Measurements from ENCODE around the gene GPR155. TPM values are rescaled to one million over a fixed set of nuclear protein-coding genes. Genes with fewer than 3 reads are reported as not detected.

GPR155 gene
- total and polyA plus RNA-seq, 9 of the 15 experiments (the other 6 are each of a cell fraction or from before 2014, with no cell fraction given), result 0.04 to 0.40 (median 0.11) TPM; not detected in 1

DNA sequence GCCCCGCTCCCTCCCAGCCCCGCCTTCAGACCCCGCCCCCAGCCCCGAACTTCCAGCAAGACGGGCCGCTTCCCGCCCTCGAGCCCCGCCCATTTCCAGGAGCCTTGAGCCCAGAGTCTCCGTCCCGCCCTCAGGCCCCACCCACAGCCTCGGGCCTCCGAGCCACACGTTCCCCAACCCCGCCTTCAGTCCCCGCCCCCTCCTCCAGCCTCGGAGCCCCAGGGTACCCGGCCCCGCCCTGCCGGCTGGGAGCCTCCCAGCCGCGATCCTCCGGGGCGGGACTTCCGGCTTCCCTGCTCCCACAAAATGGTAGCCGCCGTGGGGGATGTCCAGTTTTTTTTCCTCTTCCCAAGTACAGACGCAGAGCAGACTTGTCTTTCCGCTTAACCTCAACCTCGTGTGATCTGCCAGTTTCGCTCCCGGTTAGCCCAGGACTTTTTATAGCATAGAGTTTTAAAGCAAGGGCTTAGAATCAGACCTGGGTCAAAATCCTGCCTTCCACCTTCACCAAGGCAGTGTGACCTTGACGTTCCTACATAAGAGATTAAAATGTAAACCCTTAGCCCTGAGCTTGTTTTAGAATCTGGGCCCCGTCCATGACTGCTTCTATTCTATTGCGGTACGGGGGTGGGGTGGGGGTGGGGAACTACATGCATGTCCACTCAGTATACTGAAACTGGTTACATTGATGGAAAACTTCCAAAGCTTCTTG is 435 bp upstream of the GPR155 start (continued):
- no peak for TF ChIP-seq PRPF4 (IDR thresholded peaks at IDR 0.05; ENCODE audit: insufficient read depth, low read depth, low read length, poor library complexity, severe bottlenecking)
- TF ChIP-seq GATAD2B (IDR thresholded peaks at IDR 0.05; ENCODE audit: borderline replicate concordance), result no peak
- no peak for TF ChIP-seq CBFA2T3 (IDR thresholded peaks at IDR 0.05)
- 0 out of 2 replicates have a peak, but pooled peaks have one; percentile 37 for TF ChIP-seq CC2D1A (IDR thresholded peaks at IDR 0.05)
- TF ChIP-seq KDM2B (CRISPR knock-in tag; IDR thresholded peaks at IDR 0.05), result no peak
- TF ChIP-seq EP300 (IDR thresholded peaks at IDR 0.05; ENCODE audit: low read length), result no peak
- no peak for TF ChIP-seq CBFB (CRISPR knock-in tag; IDR thresholded peaks at IDR 0.05)
- TF ChIP-seq TBL1XR1 (IDR thresholded peaks at IDR 0.05; ENCODE audit: low read length in 2 of 2), result no peak
- TF ChIP-seq MNT (conservative IDR thresholded peaks at IDR 0.05), result peak in 1 of 2 experiments; percentile 28; a peak in 1 of 4 replicates
- no peak for TF ChIP-seq ESRRB (CRISPR knock-in tag; IDR thresholded peaks at IDR 0.05; ENCODE audit: borderline replicate concordance)
- no peak for TF ChIP-seq XRCC3 (IDR thresholded peaks at IDR 0.05)
- TF ChIP-seq SMAD4 (CRISPR knock-in tag; conservative IDR thresholded peaks at IDR 0.05), result peak; percentile 31; the same call in 1 of the 2 replicates
- no peak for TF ChIP-seq MCM3 (IDR thresholded peaks at IDR 0.05)
- TF ChIP-seq, protein P1, sequence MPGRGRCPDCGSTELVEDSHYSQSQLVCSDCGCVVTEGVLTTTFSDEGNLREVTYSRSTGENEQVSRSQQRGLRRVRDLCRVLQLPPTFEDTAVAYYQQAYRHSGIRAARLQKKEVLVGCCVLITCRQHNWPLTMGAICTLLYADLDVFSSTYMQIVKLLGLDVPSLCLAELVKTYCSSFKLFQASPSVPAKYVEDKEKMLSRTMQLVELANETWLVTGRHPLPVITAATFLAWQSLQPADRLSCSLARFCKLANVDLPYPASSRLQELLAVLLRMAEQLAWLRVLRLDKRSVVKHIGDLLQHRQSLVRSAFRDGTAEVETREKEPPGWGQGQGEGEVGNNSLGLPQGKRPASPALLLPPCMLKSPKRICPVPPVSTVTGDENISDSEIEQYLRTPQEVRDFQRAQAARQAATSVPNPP (IDR thresholded peaks at IDR 0.05; ENCODE audit: borderline replicate concordance, insufficient read depth, insufficient read length), result no peak
- TF ChIP-seq ZNF699 (CRISPR knock-in tag; IDR thresholded peaks at IDR 0.05; ENCODE audit: insufficient replicate concordance), result no peak
- TF ChIP-seq SLC30A9 (CRISPR knock-in tag; IDR thresholded peaks at IDR 0.05), result no peak
- TF ChIP-seq PHF8 (IDR thresholded peaks at IDR 0.05; ENCODE audit: borderline replicate concordance, low read length), result peak; percentile 83
- no peak for TF ChIP-seq SMARCE1 (IDR thresholded peaks at IDR 0.05)
- no peak for TF ChIP-seq RHOXF2B (CRISPR knock-in tag; conservative IDR thresholded peaks at IDR 0.05)
- no peak for TF ChIP-seq PTRF (tag; IDR thresholded peaks at IDR 0.05)
- TF ChIP-seq RNF219 (CRISPR knock-in tag; IDR thresholded peaks at IDR 0.05), result no peak
- TF ChIP-seq POLR2H (tag; IDR thresholded peaks at IDR 0.05; ENCODE audit: low read depth), result peak; percentile 94
- no peak for TF ChIP-seq SMARCB1 (IDR thresholded peaks at IDR 0.05; ENCODE audit: insufficient read length, low read depth)
- no peak for TF ChIP-seq LCOR (CRISPR knock-in tag; IDR thresholded peaks at IDR 0.05)

Data from K562 (cell line).